D721Med (cell line): ENCODE measurements around the gene PIK3C2B.

Experiments
- DNase-seq: peaks from one replicate; pipeline ENCODE4 v3.0.0; 2011; ENCODE audit warnings: low spot score; ENCODE audit not compliant: insufficient read length
- FAIRE-seq: peaks from 2 replicates; lab custom pipeline; 2011; peaks lifted over from hg19 to GRCh38; lab: Jason Lieb, UNC
- TF ChIP-seq, protein P1 (sequence below): IDR thresholded peaks from 2 replicates; pipeline ENCODE4 v1.5.1; 2012; ENCODE audit warnings: mild to moderate bottlenecking, control low read depth; ENCODE audit not compliant: insufficient read depth; ENCODE audit errors: missing control alignments

The PIK3C2B gene

DNA sequence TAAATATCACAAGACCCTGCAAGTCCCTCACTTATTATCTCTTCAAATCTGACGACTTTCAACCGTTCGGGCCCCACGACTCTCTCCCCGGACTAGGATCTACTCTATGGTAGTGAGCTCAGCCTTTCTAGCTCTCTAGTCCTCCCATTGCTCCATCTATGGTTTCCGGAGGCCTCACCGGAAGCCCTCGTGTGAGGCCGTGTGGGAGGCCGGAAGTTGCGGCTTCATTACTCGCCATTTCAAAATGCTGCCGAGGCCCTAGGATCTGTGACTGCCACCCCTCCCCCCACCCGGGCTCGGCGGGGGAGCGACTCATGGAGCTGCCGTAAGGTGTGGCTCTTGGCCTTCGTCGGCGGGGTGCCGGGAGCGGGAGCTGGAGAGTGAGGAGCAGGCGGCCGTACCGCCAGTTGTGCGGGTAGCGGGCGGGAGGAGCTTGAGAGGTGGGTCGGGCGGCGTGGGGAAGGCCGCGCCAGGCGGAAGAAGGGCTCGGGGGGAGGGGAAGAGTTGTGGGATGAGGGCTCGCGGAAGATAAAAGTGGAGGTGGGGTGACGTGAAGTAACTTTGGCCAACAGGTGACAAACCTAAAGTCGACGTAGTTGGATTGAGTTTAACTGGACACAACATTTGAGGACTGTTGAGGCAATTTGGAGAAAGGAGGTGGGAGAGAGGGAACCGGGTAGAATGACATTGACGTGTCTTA is 21.7 kb upstream of the PIK3C2B start, which contains the start of gene MDM4:
Gene MDM4, plus strand, starts transcription at position 227 of the 700 bp plus-strand sequence. CDS start 9,113 bp downstream, outside the sequence.
- TF ChIP-seq, protein P1, sequence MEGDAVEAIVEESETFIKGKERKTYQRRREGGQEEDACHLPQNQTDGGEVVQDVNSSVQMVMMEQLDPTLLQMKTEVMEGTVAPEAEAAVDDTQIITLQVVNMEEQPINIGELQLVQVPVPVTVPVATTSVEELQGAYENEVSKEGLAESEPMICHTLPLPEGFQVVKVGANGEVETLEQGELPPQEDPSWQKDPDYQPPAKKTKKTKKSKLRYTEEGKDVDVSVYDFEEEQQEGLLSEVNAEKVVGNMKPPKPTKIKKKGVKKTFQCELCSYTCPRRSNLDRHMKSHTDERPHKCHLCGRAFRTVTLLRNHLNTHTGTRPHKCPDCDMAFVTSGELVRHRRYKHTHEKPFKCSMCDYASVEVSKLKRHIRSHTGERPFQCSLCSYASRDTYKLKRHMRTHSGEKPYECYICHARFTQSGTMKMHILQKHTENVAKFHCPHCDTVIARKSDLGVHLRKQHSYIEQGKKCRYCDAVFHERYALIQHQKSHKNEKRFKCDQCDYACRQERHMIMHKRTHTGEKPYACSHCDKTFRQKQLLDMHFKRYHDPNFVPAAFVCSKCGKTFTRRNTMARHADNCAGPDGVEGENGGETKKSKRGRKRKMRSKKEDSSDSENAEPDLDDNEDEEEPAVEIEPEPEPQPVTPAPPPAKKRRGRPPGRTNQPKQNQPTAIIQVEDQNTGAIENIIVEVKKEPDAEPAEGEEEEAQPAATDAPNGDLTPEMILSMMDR, result no peak
- peak; percentile 77 for DNase-seq
- FAIRE-seq, result peak; percentile 82

DNA sequence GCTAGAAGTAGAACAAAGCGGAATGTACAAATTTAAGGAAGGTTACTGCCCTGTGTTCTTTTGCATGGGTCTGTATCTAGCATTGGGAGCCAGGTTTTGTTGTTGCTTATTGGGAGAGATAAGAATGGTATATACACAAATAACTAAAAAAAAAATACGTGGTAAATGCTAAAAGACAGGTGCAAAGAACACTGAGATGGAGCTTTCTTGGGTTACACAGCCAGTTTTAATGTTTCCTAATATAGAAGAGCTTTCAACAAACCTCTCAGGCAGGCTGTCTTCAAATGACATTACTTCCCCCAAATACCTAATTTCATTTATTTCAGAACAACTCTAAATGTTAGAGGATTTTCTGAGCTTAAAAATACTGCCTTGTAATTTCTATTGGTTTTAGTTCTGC is 20.2 kb upstream of the PIK3C2B start:
- FAIRE-seq (no peak), DNase-seq (no peak)
- TF ChIP-seq, protein P1, result no peak

DNA sequence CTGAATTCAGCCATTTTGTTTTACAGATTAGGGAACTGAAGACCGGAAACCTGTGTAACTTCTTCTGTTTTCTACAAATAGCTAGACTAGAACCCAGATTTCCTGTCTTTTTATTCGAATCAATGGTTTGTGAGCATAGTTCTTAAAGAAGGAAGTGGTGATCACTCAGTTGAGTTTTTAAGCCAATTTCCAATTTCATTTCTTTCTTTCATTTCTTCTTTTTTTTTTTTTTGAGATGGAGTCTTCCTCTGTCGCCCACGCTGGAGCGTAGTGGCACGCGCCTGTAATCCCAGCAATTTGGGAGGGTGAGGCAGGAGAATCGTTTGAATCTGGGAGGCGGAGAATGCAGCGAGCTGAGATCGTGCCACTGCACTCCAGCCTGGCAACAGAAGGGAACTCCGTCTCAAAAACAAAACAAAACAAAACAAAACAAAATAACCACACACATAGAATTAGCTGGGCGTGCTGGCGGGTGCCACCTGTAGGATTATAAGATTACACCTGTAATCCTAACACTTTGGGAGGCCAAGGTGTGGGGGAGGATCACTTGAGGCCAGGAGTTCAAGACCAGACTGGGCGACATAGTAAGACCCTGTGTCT is 18.6 kb upstream of the PIK3C2B start:
- FAIRE-seq, result no peak
- no peak for DNase-seq
- TF ChIP-seq, protein P1, result no peak

DNA sequence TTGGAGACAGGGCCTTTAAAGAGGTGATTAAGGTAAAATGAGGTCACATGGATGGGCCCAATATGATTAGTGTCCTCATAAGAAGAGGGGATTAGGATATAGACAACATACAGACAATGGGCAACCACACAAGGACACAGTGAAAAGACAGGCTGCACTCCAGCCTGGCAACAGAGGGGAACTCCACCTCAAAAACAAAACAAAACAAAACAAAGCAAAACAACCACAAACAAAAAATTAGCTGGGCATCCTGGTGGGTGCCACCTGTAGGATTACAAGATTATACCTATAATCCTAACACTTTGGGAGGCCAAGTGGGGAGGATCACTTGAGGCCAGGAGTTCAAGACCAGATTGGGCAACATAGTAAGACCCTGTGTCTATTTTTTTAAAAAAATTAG is 16.8 kb upstream of the PIK3C2B start:
- FAIRE-seq (no peak), DNase-seq (no peak)
- TF ChIP-seq, protein P1, result no peak

DNA sequence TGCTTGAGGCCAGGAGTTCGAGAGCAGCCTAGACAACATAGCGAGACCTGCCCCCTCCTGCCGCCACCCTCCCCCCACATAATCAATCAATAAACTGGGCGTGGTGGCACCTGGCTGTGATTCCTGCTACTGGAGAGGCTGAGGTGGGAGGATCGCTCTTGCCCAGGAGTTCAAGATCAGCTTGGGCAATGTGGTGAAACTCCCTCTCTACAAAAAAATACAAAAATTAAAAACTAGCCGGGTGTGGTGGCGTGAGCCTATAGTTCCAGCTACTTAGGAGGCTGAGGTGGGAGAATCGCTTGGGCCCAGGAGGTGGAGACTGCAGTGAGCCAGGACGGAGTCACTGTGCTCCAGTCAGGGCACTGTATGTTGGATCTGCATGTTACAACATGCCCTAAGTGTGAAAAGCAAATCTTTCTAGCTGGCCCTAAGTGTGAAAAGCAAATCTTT is 14.6 kb upstream of the PIK3C2B start:
- FAIRE-seq, result no peak
- no peak for DNase-seq

DNA sequence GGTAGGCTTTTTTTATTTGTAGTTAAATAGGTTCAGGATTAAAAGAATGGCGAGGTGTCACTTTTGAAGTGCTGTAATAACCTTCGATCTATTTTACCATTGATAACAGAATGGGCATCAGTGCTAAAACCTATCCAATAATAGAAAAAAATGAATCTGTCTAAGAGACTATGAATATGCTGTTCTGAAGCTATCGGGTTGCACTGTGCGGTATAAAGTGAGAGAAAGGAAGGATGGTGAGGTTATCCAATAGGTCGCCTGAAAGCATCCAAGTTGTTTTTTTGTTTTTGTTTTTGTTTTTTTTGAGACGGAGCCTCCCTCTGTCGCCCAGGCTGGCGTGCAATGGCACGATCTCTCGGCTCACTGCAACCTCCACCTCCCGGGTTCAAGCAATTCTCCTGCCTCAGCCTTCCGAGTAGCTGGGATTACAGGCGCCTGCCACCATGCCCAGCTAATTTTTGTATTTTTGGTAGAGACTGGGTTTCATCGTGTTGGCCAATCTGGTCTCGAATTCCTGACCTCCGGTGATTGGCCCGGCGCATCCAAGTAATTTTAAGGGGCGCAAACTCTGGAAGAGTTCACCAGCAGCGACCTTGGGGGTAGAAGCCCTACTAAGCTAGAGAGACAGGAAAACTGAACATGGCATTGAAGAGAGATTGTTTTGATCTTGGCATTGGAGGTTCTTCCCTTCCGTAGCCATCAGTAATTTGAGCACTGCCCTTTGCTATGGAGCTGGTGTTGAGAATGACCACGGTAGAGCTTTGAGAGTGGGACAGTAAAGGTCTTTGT is 12.9 kb upstream of the PIK3C2B start:
- DNase-seq, result no peak
- TF ChIP-seq, protein P1, result no peak
- no peak for FAIRE-seq

More for the DNA sequence above, 14.6 kb upstream of the PIK3C2B start:
- TF ChIP-seq, protein P1, result no peak

DNA sequence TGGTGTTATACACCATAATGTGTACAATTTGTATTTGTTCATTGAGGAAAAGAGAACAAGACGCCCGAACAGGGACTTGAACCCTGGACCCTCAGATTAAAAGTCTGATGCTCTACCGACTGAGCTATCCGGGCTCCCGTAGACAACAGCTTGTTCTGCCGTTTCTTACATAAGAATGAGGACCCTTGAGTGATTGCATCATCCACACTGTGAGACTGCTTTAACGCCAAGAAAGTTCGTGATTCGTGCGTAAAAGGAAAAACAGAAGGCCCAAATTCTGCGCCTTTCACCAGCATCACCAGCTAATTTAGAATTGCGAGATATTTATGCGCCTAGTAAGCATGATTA is 12.3 kb upstream of the PIK3C2B start:
- no peak for DNase-seq
- TF ChIP-seq, protein P1, result no peak
- peak; percentile 85 for FAIRE-seq
